Mammary epithelial cell (primary cell): ENCODE data around the gene SDK1.

Experiments
- EZH2 ChIP-seq: IDR thresholded peaks from 2 replicates; pipeline ENCODE4 v1.6.1; 2012; ENCODE audit warnings: low read length, inconsistent platforms, borderline replicate concordance
- TF ChIP-seq, protein P1 (sequence below), 2 donors: IDR thresholded peaks in 1 of 2; conservative IDR thresholded peaks in 1 of 2; 2 replicates each; pipeline ENCODE4 v1.5.1; 2011 to 2012; ENCODE audit warnings: inconsistent platforms in 2 of 2, low read length in 2 of 2, mild to moderate bottlenecking in 2 of 2, control low read depth in 1 of 2, low read depth in 1 of 2; ENCODE audit not compliant: insufficient read depth in 1 of 2; ENCODE audit errors: extremely low read depth in 1 of 2

DNA sequence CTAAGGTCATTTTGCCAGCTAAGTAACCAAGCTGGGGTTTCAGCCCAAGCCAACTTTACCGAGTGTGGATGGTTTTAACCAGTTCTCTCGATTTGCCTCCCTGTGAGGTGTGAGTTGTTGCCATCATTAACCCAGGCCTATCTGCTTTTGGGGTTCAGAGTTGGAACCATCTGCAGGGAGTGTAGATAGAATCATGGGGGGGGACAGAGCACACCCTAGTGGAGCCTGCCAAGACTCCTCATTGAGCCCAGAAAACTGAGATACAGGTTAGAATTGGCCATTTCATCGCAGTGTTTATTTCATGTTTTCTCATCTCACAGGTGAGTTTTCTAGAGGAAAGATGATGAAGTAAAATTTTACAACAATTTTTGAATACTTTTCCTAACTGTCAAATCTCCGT is 133.6 kb downstream of the SDK1 start:
- TF ChIP-seq, protein P1, sequence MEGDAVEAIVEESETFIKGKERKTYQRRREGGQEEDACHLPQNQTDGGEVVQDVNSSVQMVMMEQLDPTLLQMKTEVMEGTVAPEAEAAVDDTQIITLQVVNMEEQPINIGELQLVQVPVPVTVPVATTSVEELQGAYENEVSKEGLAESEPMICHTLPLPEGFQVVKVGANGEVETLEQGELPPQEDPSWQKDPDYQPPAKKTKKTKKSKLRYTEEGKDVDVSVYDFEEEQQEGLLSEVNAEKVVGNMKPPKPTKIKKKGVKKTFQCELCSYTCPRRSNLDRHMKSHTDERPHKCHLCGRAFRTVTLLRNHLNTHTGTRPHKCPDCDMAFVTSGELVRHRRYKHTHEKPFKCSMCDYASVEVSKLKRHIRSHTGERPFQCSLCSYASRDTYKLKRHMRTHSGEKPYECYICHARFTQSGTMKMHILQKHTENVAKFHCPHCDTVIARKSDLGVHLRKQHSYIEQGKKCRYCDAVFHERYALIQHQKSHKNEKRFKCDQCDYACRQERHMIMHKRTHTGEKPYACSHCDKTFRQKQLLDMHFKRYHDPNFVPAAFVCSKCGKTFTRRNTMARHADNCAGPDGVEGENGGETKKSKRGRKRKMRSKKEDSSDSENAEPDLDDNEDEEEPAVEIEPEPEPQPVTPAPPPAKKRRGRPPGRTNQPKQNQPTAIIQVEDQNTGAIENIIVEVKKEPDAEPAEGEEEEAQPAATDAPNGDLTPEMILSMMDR (conservative IDR thresholded peaks at IDR 0.05 in 1 of 2, IDR thresholded peaks at IDR 0.05 in 1 of 2; ENCODE audit: extremely low read depth in 1 of 2, insufficient read depth in 1 of 2, low read depth in 1 of 2, low read length in 2 of 2), result no peak
- TF ChIP-seq EZH2, result no peak
